CD1c-positive myeloid dendritic cell (primary cell): Measurements from ENCODE around the gene FLNB.

Experiments used
- DNase-seq: peaks from one replicate; pipeline ENCODE4 v3.0.0-alpha.2; 2016; ENCODE audit errors: extremely low spot score

Gene FLNB

DNA sequence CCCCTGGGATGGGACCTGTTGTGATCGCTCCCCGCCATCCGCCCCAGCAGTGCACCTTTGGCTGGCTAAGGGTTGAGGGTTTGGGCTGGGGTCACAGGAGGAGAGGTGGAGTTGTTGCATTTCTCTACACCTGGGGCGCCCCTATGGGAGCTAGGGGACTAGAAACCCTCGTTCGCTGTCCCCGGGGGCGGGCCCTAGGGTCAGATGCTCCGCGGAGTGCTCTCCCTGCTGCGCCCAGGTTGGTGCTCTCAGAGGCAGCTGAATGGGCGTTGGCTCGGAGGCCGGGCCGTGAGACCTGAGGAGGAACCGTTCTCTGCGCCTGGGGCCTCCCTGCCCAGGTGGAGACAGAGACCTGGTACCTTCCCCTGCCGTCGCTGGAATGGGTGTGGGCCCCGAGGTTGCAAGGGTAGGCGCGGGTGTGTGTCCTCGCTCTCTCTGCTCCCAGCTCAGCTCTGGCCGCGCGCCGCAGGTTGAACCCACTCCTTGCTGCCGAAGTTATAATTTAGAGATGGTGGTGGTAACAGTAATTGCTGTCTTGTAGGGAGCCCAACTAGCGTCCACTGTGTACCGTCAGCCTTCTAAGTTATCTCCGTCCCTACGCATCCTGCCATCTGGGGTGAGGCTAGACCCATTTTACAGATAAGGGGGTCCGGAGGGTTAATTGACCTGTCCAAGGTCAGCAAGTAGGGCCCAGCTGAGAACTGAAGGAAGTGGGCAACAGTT lies 965 bp downstream of the FLNB start:
- peak; percentile 17 for DNase-seq

- DNase-seq: no peak
Measured at GRCh38 chr3:58009749-58010535, 1.7 kb downstream of the FLNB start.

GRCh38 chr3:58010562-58010961 lies 2.3 kb downstream of the FLNB start:
- DNase-seq: no peak

- DNase-seq: no peak
Measured at GRCh38 chr3:58011580-58011979, 3.4 kb downstream of the FLNB start.

- DNase-seq: no peak
Measured at GRCh38 chr3:58012302-58012701, 4.1 kb downstream of the FLNB start.

GRCh38 chr3:58013099-58013498 lies 4.9 kb downstream of the FLNB start:
- no peak for DNase-seq

DNA sequence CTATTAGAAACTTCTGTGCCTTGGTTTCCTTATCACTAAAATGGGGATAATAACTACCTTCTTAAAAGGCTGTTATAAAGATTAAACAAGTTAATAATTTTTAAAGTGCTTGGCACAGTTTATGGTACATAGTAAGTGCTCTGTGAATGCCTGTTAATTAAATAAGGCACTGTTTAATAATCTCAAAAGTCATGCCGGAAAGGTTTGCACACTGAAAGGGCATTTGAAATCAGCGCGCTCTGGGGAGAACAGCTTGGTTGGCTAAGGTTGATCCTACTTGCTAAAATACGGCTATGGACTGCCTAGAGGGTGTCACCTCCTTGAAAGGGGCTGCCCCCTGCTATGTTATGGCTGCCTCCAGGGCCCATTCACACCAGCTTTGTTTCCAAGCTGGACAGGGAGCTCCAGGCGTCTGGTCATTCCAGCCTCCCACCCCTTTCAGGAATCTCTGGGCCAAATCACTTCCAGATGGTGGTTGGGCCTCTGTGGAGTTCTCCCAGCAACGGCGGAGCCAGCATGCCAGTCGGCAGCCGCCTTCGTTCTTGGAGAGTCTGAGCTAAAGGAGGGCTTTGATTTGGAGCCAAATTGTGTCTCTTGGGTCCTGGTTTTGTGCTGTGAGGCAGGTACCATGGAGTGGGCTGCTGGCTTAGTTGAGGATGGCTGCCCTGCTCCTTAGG lies 5.9 kb downstream of the FLNB start:
- no peak for DNase-seq

DNA sequence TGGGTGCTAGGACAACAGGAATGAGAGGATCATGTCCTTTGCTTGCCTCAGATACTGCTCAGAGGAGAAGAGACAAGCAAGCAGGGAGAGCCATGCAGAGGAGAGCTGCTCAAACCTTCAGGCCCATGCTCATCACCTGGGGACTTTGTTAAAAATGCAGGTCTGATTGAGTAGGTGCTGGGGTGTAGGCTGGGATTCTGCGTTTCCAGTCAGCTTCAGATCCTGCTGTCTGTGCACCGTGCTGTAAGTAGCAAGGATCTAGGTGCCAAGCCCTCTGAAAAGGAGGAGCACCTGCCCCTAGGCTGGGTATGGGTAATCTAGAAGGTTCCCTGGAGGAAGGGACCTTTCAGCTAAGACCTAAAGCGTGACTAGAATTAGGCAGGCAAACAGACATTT lies 7.3 kb downstream of the FLNB start:
- DNase-seq: no peak

GRCh38 chr3:58016710-58017109 lies 8.5 kb downstream of the FLNB start:
- no peak for DNase-seq

DNA sequence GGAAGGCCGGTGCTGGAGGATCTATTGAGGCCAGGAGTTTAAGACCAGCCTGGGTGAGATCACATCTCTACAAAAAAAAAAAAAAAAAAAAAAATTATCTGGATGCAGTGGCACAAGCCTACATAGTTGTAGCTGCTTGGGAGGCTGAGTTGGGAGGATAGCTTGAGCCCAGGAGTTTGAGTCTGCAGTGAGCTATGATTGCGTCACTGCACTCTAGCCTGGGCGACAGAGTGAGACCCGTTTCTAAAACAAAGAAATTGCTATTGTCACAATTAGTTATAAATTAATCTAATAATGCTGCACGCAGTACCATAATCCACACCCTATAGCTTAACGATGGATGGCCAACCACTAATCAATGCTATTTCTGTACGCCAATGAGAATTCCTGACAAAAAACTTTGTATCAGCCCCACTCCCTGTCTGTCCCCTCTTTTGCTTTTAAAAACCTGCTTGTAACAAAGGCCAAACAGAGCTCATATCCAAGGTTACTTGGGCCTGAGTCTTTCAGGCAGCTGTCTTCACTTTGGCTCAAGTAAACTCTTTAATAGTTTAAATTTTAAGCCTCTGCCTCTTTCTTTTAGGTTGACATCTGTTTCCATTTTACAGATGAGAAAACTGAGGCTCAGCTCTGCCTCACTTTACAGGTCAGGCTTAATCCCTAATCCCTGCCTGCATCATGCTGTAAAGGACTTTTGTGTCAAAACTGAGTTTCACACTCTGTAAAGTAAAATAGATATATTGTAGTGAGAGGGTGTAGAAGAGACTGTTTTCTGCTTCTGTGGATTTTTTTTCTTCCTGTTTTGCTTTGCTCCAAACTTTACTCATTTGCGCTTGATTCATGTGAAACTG lies 10.9 kb downstream of the FLNB start:
- no peak for DNase-seq

GRCh38 chr3:58020783-58021071 lies 12.5 kb downstream of the FLNB start:
- DNase-seq: no peak

DNA sequence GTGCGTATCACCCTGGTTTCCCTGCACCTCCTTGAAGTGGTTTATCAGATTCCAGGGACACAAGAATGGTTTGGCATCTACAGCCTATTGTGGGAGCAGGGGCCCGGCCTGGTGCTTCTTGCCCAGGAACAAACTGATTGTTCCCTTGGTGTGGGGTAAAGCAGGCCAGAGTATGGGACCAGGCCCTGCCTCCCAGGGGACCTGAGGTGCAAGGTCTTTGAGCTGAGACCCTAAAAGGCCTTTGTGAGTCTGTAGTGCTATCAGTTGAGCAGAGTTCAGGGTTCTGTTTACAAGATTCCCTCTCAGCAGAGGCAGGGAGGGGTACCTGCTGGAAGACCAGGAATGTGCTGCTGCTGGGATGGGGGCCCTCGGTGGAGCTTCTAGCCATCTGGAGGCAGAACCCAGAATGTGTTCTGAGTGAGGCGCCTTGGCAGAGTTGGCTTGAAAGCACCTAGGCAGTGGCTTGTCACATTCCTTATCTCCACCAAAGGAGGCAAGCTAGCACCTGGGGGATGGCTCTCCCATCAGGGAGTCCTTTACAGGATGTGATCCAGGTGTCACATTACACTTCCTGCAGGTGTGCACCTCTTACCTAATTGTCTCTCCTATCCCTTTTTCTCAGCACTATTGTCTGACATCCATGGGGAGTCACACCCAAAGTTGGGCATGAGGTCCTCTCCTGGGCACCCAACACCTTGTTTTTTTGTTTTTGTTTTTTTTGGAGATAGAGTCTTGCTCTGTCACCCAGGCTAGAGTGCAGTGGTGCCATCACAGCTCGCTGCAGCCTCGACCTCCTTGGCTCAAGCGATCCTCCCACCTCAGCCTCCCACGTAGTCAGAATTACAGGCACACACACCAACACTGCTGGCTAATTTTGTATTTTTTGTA lies 13.1 kb downstream of the FLNB start:
- no peak for DNase-seq

DNA sequence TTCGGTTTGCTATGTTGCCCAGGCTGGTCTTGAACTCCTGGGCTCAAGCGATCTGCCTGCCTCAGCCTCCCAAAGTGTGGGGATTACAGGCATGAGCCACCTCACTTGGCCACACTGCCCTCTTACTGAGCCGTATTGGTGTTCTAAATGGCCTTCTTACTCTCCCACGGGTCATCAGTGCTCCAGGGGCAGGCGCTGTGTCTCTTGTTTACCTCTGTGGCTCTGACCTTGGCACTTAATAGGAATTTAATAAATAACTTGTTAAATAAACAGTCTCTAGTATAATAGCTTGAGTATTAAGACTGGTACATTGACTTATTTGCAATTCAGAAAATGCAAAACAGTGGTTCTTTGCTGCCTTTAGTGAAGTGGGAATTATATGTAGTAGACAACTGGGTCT lies 13.7 kb downstream of the FLNB start:
- DNase-seq: no peak

GRCh38 chr3:58022490-58022889 lies 14.3 kb downstream of the FLNB start:
- no peak for DNase-seq

DNA sequence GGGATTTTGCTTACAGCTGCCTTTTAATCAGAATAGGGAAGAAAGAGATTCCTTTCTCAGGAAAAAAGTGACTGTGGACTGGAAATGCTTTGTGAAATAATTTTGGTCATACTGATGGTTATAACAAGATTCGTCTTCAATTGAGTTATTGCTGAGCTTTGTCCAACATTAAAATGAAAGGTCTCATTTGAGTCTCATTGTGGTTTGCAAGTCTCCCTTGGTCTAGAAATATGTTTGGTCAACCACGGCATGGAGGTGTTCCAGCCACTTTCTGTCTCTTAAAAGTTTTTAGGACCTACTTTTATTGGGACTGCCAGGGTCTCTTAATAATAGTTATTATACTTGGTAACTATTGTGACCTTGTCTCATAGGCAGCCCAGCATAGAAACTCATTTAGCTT lies 15.3 kb downstream of the FLNB start:
- DNase-seq: no peak

DNA sequence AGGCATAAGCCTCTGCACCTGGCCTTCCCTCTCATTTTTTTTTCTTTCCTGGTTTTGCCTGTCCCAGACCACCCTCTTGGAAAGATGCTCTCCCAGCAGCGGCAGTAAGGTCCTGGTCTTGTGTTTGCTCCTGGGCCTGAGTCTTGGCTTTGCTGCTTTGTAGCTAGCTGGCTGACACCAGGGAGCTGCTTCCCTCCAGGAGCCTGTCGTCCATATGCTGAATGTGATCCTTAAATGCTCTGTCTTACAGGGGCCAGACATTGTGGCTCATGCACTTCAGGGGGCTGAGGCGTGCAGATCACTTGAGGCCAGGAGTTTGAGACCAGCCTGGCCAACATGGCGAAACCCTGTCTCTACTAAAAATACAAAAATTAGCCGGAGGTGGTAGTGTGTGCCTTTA lies 17.2 kb downstream of the FLNB start:
- no peak for DNase-seq

- DNase-seq: no peak
Measured at GRCh38 chr3:58025837-58026569, 17.8 kb downstream of the FLNB start.

DNA sequence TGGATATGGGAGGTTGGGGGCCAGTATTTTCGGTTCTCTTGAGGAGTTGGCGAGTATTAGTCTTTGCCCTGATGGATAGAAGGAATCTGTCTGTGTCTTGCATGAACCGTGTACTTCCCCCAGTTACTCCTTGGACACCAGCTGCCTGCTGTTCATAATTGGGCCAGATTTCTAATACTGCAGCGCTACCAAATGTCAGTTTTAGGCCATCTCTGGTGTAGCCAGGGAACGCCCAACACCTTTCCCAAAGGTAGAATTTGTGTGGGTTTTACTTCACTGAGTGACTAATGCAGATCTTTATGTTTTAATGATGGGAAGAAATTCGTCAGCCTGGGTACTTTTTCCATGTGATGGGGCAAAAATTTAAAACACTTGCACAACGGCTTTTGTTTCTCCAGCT lies 18.4 kb downstream of the FLNB start:
- DNase-seq: no peak

GRCh38 chr3:58027704-58028317 lies 19.6 kb downstream of the FLNB start:
- no peak for DNase-seq

GRCh38 chr3:58028902-58029301 lies 20.7 kb downstream of the FLNB start:
- no peak for DNase-seq
